A549 (cell line): Measurements from ENCODE around the gene TCERG1L. TPM values are rescaled to one million over a fixed set of nuclear protein-coding genes. Genes with fewer than 3 reads are reported as not detected.

Experiments used
- ATAC-seq, 2 experiments: fragments of 200-7000 bp in 1 of 2; fragments of >200 bp in 1 of 2; cut with Nextera tagmentation in 1 of 2; cut with Tn5 transposase in 1 of 2; 3 replicates each; pipeline versions ENCODE4 v1.8.0 to v1.9.1; 2018 to 2020; ENCODE audit warnings: mild to moderate bottlenecking in 1 of 2, moderate library complexity in 1 of 2
- CTCF ChIA-PET: fragments of 300-600 bp; sonication (Branson Sonifier 250); formaldehyde crosslinking; extraction: SDS; loops from one replicate; lab custom pipeline; 2021; ENCODE audit warnings: antibody characterized with exemption, inconsistent platforms; lab: Yijun Ruan, JAX
- POLR2A ChIA-PET: fragments of 350-600 bp; formaldehyde crosslinking; extraction: SDS; loops from one replicate; lab custom pipeline; 2021; ENCODE audit warnings: antibody characterized with exemption, inconsistent platforms; lab: Yijun Ruan, JAX
- DNase-seq, 2 experiments: peaks; one replicate each; pipeline versions ENCODE4 v3.0.0 to v3.0.0-alpha.2; 2011 to 2016; ENCODE audit warnings: low read depth in 1 of 2, low spot score in 1 of 2
- FAIRE-seq: peaks from 2 replicates; lab custom pipeline; 2011; peaks lifted over from hg19 to GRCh38; lab: Jason Lieb, UNC
- H3K27ac ChIP-seq, 2 experiments: fragments of >200 bp; sonication (Bioruptor Twin); formaldehyde crosslinking; 3 replicates each; pipeline ENCODE4 v1.5.1; 2016 to 2017
- H3K4me1 ChIP-seq: fragments of >200 bp; sonication (Bioruptor Twin); formaldehyde crosslinking; 3 replicates; pipeline ENCODE4 v1.6.1; 2016
- H3K4me2 ChIP-seq: fragments of >200 bp; sonication (Bioruptor Twin); formaldehyde crosslinking; 3 replicates; pipeline ENCODE4 v1.6.1; 2016
- H3K4me3 ChIP-seq: fragments of >200 bp; sonication (Bioruptor Twin); formaldehyde crosslinking; 3 replicates; pipeline ENCODE4 v1.5.1; 2016
- H3K9me3 ChIP-seq: fragments of >200 bp; sonication (Bioruptor Twin); formaldehyde crosslinking; 3 replicates; pipeline ENCODE4 v1.6.1; 2016
- CHD2 ChIP-seq: fragments of 150-350 bp; IDR thresholded peaks from 2 replicates; pipeline ENCODE4 v1.6.1; 2014; ENCODE audit warnings: low read length; ENCODE audit not compliant: partially characterized antibody
- CTCF ChIP-seq: fragments of >200 bp; sonication (Bioruptor Twin); formaldehyde crosslinking; IDR thresholded peaks from 3 replicates; pipeline ENCODE4 v1.5.1; 2016
- EHF ChIP-seq: fragments of 250-450 bp; sonication (Bioruptor Pico); IDR thresholded peaks from 2 replicates; pipeline ENCODE4 v1.5.0; 2020; ENCODE audit warnings: mild to moderate bottlenecking
- FOSL2 ChIP-seq, 2 experiments: fragments of 450-650 bp in 1 of 2; fragments of >200 bp in 1 of 2; sonication (Bioruptor Twin) in 1 of 2; formaldehyde crosslinking; IDR thresholded peaks; 2 replicates each; pipeline versions ENCODE4 v1.5.0 to v1.6.1; 2016 to 2020; ENCODE audit warnings: mild to moderate bottlenecking in 1 of 2, moderate library complexity in 1 of 2
- FOXS1 ChIP-seq: fragments of 250-450 bp; sonication (Bioruptor Pico); IDR thresholded peaks from 2 replicates; pipeline ENCODE4 v1.5.0; 2020; ENCODE audit warnings: mild to moderate bottlenecking, moderate library complexity
- HMGXB4 ChIP-seq: fragments of 250-450 bp; sonication (Bioruptor Pico); IDR thresholded peaks from 2 replicates; pipeline ENCODE4 v1.5.0; 2021; ENCODE audit warnings: mild to moderate bottlenecking, moderate library complexity, borderline replicate concordance
- HOXB5 ChIP-seq: fragments of 250-450 bp; sonication (Bioruptor Pico); IDR thresholded peaks from 2 replicates; pipeline ENCODE4 v1.5.0; 2020; ENCODE audit warnings: mild to moderate bottlenecking, moderate library complexity
- KDM5A ChIP-seq: fragments of 200-600 bp; sonication (generic); IDR thresholded peaks from 2 replicates; pipeline ENCODE4 v1.6.1; 2016; ENCODE audit warnings: antibody characterized with exemption, mild to moderate bottlenecking
- MYC ChIP-seq: IDR thresholded peaks from 2 replicates; pipeline ENCODE4 v1.6.1; 2012; ENCODE audit warnings: mild to moderate bottlenecking, inconsistent platforms, low read length, improper control_type of control experiment, borderline replicate concordance
- NR3C1 ChIP-seq: fragments of >200 bp; sonication (Bioruptor Twin); formaldehyde crosslinking; IDR thresholded peaks from 3 replicates; pipeline ENCODE4 v1.6.1; 2017
- RARB ChIP-seq: fragments of 250-450 bp; sonication (Bioruptor Pico); IDR thresholded peaks from 2 replicates; pipeline ENCODE4 v1.8.0; 2021; ENCODE audit warnings: mild to moderate bottlenecking, moderate library complexity
- RFX5 ChIP-seq: fragments of 450-650 bp; IDR thresholded peaks from 2 replicates; pipeline ENCODE4 v1.7.1; 2014; ENCODE audit warnings: antibody characterized with exemption, mild to moderate bottlenecking, moderate library complexity
- SMC3 ChIP-seq: fragments of >200 bp; sonication (Bioruptor Twin); formaldehyde crosslinking; IDR thresholded peaks from 3 replicates; pipeline ENCODE4 v1.6.1; 2018; ENCODE audit warnings: inconsistent platforms
- TFCP2L1 ChIP-seq: fragments of 250-450 bp; sonication (Bioruptor Pico); IDR thresholded peaks from 2 replicates; pipeline ENCODE4 v1.5.0; 2021; ENCODE audit warnings: mild to moderate bottlenecking
- ZC3H11A ChIP-seq: fragments of 450-650 bp; IDR thresholded peaks from 2 replicates; pipeline ENCODE4 v1.6.1; 2014; ENCODE audit warnings: antibody characterized with exemption, mild to moderate bottlenecking
- ZFP36 ChIP-seq: fragments of 450-650 bp; IDR thresholded peaks from 2 replicates; pipeline ENCODE4 v1.6.1; 2014; ENCODE audit warnings: borderline replicate concordance; ENCODE audit not compliant: partially characterized antibody
- ZNF302 ChIP-seq: fragments of 250-450 bp; sonication (Bioruptor Pico); IDR thresholded peaks from 2 replicates; pipeline ENCODE4 v1.9.0; 2021; ENCODE audit warnings: inconsistent platforms, mild to moderate bottlenecking, moderate library complexity
- WGBS: methylation state at CpG from one replicate; pipeline ENCODE4 v1.1.6; 2017; ENCODE audit errors: missing lambda C conversion rate; 5-methylcytosine and 5-hydroxymethylcytosine counted together
- polyA plus RNA-seq, 4 experiments: library from polyadenylated mRNA; depleted of rRNA in 3 of 4; stranded (reverse); fragments of >200 nt; fragmentation: RNase III in 1 of 4; extraction: RNeasy Plus Mini Kit Qiagen cat#74134 plus additional on column Dnase treatment in 1 of 4; gene quantifications; 2 replicates in 3 of 4; 3 replicates in 1 of 4; pipeline ENCODE4 v1.2.3, GENCODE V29; 2011 to 2017
- TF ChIP-seq, protein P1 (sequence below): fragments of 200-600 bp; sonication (generic); IDR thresholded peaks from 2 replicates; pipeline ENCODE4 v1.6.1; 2016; ENCODE audit warnings: antibody characterized with exemption, mild to moderate bottlenecking, moderate library complexity
- TF ChIP-seq, protein P2 (sequence below): fragments of >200 bp; sonication (Bioruptor Twin); formaldehyde crosslinking; IDR thresholded peaks from 2 replicates; pipeline ENCODE4 v1.6.1; 2016
- TF ChIP-seq, protein P3 (sequence below): IDR thresholded peaks from 2 replicates; pipeline ENCODE4 v1.6.1; 2012; ENCODE audit warnings: low read depth, borderline replicate concordance

TCERG1L gene
- polyA plus RNA-seq, 2 of the 4 experiments (the other 2 are of a cell fraction) = not detected

- TF ChIP-seq, protein P1, sequence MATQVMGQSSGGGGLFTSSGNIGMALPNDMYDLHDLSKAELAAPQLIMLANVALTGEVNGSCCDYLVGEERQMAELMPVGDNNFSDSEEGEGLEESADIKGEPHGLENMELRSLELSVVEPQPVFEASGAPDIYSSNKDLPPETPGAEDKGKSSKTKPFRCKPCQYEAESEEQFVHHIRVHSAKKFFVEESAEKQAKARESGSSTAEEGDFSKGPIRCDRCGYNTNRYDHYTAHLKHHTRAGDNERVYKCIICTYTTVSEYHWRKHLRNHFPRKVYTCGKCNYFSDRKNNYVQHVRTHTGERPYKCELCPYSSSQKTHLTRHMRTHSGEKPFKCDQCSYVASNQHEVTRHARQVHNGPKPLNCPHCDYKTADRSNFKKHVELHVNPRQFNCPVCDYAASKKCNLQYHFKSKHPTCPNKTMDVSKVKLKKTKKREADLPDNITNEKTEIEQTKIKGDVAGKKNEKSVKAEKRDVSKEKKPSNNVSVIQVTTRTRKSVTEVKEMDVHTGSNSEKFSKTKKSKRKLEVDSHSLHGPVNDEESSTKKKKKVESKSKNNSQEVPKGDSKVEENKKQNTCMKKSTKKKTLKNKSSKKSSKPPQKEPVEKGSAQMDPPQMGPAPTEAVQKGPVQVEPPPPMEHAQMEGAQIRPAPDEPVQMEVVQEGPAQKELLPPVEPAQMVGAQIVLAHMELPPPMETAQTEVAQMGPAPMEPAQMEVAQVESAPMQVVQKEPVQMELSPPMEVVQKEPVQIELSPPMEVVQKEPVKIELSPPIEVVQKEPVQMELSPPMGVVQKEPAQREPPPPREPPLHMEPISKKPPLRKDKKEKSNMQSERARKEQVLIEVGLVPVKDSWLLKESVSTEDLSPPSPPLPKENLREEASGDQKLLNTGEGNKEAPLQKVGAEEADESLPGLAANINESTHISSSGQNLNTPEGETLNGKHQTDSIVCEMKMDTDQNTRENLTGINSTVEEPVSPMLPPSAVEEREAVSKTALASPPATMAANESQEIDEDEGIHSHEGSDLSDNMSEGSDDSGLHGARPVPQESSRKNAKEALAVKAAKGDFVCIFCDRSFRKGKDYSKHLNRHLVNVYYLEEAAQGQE = no peak
- no peak for TF ChIP-seq CHD2
- TF ChIP-seq, all 56 proteins: peak for 0
These were observed 196.7 kb downstream of the TCERG1L start (continued) for GRCh38 chr10:131114846-131115245.

DNA sequence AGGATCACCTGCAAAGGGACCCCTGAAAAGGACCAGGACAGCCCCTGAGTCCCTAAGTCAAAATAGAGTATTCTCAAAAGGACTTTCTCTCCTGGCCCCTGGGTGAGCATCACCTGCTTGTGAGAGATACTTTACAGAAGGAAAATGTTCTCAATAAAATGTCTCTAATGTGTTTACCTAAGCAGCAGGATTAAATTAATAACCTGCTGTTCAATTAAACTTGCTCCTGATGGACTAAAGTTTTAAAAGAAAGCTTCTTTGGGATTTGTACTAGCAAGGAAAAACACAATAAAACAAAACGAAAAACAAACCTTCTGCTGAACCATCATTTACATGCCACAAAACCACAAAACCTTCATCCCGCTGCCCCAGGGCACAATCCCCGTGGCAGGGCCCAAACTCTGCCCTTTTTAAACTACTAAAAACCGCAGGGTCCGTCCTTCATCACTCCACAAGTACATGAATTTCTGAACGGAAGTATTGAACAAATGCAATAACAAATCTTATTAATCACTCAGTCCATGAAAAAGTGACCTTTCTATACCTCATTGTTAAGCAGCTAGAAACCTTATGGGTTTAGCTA is 197.7 kb downstream of the TCERG1L start:
- Histone ChIP-seq H3K4me2 (no peak overlapping the region), H3K4me3 (no peak overlapping the region), H3K9me3 (no peaks in the 10 kb centered on the region; the same call in 2 of the 3 replicates), H3K4me1 (no peaks in the 10 kb centered on the region), H3K27ac (no peak overlapping the region)
- POLR2A ChIA-PET = no interaction called here
- no peak for ATAC-seq
- no peak for FAIRE-seq
- no peak for DNase-seq
- CTCF ChIA-PET = interaction anchor here (0.6 to 1.6 kb wide), 2 partner anchors 12 to 128 kb away, joined by 3 read pairs; no protein-coding TSS in a partner anchor
- 22% methylated on average over 6 of the region's 6 CpGs for WGBS
- TF ChIP-seq KDM5A = no peak
- no peak for TF ChIP-seq HOXB5 (CRISPR knock-in tag)
- TF ChIP-seq ZC3H11A = no peak
- no peak for TF ChIP-seq TFCP2L1
- no peak for TF ChIP-seq MYC
- TF ChIP-seq, protein P2, sequence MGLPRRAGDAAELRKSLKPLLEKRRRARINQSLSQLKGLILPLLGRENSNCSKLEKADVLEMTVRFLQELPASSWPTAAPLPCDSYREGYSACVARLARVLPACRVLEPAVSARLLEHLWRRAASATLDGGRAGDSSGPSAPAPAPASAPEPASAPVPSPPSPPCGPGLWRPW = no peak
- TF ChIP-seq HMGXB4 (CRISPR knock-in tag) = no peak
- TF ChIP-seq, protein P3, sequence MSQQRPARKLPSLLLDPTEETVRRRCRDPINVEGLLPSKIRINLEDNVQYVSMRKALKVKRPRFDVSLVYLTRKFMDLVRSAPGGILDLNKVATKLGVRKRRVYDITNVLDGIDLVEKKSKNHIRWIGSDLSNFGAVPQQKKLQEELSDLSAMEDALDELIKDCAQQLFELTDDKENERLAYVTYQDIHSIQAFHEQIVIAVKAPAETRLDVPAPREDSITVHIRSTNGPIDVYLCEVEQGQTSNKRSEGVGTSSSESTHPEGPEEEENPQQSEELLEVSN = no peak
- TF ChIP-seq RARB (CRISPR knock-in tag) = no peak
- TF ChIP-seq FOSL2 (IDR thresholded peaks at IDR 0.05) = no peak
- TF ChIP-seq FOSL2 (CRISPR knock-in tag; IDR thresholded peaks at IDR 0.05) = no peak
- no peak for TF ChIP-seq FOXS1
- no peak for TF ChIP-seq RFX5
- no peak for TF ChIP-seq ZFP36
- no peak for TF ChIP-seq NR3C1
- TF ChIP-seq CTCF = no peak
- TF ChIP-seq SMC3 = no peak
- no peak for TF ChIP-seq ZNF302
- TF ChIP-seq EHF (CRISPR knock-in tag) = no peak
